Tibial nerve (tissue), 4 donors: ENCODE results near the gene TPM3.

Experiments used
- CTCF ChIP-seq, 5 experiments: fragments of 200-600 bp in 3 of 5; fragments of 450-650 bp in 2 of 5; sonication (generic) in 3 of 5; IDR thresholded peaks; one replicate each; pipeline ENCODE4 v1.5.1; 2016 to 2019; ENCODE audit warnings: antibody characterized with exemption in 5 of 5, mild to moderate bottlenecking in 3 of 5, moderate library complexity in 2 of 5
- EP300 ChIP-seq, 2 donors: sonication (generic); formaldehyde crosslinking; IDR thresholded peaks; one replicate each; pipeline ENCODE4 v1.6.1; 2017; ENCODE audit warnings: antibody characterized with exemption in 2 of 2, mild to moderate bottlenecking in 1 of 2
- POLR2A ChIP-seq, 2 donors: fragments of 450-650 bp; IDR thresholded peaks; one replicate each; pipeline ENCODE4 v1.6.1; 2017; ENCODE audit warnings: antibody characterized with exemption in 2 of 2, mild to moderate bottlenecking in 2 of 2, moderate library complexity in 2 of 2

GRCh38 chr1:154176337-154176736, 15.6 kb downstream of the TPM3 start:
- TF ChIP-seq EP300 (IDR thresholded peaks at IDR 0.05) (no peak), CTCF (IDR thresholded peaks at IDR 0.05) (no peak), POLR2A (IDR thresholded peaks at IDR 0.05) (no peak)
